Activated CD8-positive, alpha-beta memory T cell treated with anti-CD3 and anti-CD28 coated beads for 36 hours (primary cell): ENCODE results near the gene GMDS. TPM values are rescaled to one million over a fixed set of nuclear protein-coding genes. Genes with fewer than 3 reads are reported as not detected.

Experiments used
- CTCF ChIA-PET: fragments of 350-600 bp; sonication (Branson Sonifier 250); formaldehyde crosslinking; loops from one replicate; lab custom pipeline; 2021; ENCODE audit warnings: antibody characterized with exemption; lab: Charles Lee
- POLR2A ChIA-PET: fragments of 350-600 bp; sonication (Branson Sonifier 250); formaldehyde crosslinking; loops from one replicate; lab custom pipeline; 2021; ENCODE audit warnings: antibody characterized with exemption; lab: Charles Lee
- total RNA-seq, 2 experiments: library from RNA; stranded (reverse); gene quantifications; one replicate each; pipeline ENCODE4 v1.2.3, GENCODE V29; 2021

The GMDS gene
- total RNA-seq, 2 experiments from 2014 or later: 36.0 to 37.1 TPM

DNA sequence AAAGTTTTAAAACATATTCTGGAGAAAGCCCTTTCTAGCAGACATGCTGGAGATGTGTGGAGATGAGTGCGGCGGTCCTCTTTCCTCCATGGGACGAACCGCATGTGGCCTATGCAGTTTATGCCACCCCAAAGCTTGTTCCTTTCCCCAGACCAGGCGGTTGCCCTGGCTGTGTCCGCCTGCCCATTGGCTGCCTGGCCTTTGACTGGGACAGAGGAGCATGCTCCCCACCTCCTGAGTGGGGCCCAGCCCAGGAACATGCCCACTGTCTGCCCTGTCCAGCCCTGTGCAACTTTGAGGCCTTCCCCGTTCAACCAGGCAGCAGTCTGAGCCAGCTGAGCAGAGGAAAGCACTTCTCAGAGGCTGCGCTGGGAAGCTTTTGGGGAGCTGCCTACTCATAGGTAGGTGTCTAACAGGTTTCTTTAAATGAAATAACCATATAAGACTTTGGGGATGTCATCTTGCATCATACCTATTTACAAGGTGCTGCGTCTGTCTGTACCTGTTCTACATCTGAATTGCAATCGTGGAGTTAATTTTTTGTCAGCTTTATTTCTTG, 615.1 kb downstream of the GMDS start:
- CTCF ChIA-PET: no interaction called here

DNA sequence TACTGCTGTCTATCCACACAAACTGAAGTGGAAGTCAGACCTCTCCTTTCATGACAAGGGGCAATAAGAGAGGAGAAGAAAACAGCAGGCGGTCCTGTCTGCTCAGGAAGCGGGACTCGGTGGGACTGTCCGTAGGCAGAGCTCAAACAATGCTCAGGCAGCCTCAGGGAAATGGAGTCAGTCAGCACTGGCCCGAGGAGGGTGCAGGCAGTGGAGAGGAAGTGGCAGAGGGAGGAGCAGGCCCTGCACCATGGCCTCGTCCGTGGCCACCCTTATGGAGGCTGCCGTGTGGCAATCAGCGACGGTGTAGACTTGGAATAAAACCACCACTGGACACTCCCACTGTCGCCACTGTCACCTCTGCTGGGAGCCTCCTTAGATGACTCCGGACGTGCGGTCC, 616.1 kb downstream of the GMDS start:
- POLR2A ChIA-PET: no interaction called here
- CTCF ChIA-PET: no interaction called here

More for the DNA sequence above, 615.1 kb downstream of the GMDS start:
- POLR2A ChIA-PET: no interaction called here

DNA sequence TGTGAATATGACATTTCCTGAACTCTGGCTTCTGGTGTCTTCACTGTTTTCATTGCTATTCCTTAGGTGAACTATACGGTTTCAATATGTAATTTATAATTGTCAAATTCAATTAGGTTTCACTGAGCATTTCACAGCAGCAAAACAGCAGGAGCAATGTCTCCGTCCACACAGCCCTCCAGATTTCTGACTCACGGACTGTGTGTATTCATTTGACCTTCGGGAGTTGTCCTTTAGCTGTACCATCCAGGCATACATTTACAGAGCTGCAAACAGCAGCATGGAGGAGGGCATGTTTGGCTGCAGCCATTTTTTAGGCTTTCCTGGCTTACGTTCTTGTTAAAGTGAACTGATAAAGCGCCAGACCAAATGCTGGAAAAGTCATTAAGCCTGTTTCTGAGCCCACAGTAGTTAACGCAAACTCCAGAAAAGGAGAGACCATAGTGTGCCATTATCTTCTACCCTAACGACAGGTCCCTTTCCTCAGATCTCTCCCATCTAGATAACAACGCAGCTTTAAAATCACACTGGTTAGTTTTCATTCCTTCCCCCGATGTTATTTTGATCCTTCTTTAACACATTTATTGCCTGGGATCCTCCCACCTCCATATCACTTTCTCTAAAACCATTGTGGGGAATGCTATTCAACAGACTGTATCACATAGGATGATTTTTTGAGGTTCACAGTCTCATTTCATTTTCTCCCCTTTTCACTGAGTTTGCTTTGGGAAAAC, 617.4 kb downstream of the GMDS start:
- CTCF ChIA-PET: no interaction called here

DNA sequence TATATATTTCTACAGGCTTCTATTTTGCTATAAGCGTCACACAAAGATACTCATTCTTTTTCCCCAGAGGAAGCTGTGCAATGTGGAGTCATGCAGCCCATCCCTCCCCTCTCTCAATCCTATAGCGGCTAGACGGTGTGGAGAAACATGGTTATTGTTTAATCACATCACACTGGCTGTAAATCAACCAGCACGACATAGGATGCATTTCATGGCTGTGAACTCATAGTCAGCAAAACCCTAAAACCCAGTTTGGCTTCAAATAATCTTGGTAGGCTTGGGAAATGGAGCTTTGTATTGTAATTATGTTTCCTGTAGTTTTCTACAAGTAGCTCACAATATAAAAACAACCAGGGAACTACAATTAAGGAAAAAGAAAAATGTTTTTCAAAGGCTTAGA, 618.9 kb downstream of the GMDS start:
- CTCF ChIA-PET: no interaction called here

More for the DNA sequence above, 617.4 kb downstream of the GMDS start:
- POLR2A ChIA-PET: no interaction called here

DNA sequence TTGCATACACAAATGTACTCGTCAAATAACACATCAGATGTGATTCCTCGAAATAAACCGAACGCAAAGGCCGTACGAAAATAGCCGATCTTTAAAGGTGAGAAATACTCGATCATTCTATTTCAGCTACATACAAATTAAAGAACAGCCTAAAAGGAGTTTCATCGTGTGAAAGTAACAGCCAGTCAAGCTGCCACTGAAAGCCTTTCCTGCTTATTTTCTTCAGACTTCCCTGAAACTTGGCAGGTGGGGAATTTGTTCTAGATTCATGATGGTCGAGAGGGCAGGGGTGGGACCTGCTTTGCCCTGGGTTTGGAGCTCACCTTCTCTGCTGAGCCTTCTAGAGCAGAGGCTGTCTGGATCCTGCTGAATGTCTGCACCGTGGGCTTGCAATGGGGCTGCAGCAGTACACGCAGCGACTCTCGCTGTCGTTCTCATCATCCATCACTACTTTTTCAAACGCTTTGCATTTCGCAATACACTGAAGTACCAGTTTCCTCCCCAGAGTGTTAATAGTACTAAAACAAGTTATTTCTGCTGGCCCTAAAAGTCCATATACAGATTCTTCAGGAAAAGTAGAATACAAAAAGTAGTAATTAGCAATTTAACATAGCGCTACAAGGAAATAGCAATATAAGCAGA, 619.5 kb downstream of the GMDS start:
- CTCF ChIA-PET: no interaction called here
- POLR2A ChIA-PET: no interaction called here

More for the DNA sequence above, 618.9 kb downstream of the GMDS start:
- POLR2A ChIA-PET: no interaction called here

DNA sequence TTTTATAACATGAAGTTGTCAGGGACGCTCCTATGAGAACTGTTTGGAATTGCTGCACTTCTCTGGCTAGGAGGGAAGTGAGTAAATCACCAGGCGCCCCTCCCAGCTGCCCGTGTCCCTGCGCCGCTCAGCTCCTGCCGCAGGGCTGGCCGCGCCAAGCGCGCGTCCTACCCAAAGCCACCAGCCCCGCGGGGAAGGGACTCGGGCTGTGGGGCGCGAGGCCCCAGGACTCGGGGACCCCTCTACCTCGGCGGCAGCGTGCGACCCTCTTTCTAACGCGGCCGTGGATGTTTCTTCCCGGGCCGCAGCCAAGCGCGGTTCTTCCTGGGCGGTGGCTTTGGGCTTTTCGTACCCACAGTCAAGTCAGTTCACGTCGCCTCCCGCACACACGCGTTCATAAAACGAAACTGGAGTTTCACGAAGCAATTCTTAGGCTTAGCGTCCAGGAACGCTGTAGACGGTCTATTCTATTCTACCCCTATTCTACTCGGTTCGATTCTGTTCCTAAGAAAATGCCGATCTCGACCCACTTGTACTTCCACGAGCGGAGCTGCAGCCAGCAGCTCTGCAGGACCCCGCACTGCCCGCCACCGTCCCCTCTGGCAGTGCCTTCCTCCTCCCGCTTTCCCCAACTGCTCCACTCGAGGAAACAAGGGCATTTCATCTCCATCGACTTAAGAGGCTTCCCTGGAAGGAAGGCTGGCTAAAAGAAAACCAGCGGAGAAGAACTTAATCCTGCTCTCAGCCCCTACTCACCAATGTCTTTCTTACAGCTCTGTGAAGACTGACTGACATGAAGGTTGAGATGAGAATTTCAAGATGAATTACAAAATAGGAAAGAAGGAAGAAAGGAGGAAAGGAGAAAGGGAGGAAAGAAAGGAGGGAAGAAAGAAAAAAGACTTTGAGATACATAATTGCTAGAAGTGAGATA, 620.3 kb downstream of the GMDS start:
- ChIA-PET CTCF (interaction anchor here (0.7 to 1.7 kb wide), 2 partner anchors 14 to 841 kb away, joined by 3 read pairs; no protein-coding TSS in a partner anchor), POLR2A (no interaction called here)

DNA sequence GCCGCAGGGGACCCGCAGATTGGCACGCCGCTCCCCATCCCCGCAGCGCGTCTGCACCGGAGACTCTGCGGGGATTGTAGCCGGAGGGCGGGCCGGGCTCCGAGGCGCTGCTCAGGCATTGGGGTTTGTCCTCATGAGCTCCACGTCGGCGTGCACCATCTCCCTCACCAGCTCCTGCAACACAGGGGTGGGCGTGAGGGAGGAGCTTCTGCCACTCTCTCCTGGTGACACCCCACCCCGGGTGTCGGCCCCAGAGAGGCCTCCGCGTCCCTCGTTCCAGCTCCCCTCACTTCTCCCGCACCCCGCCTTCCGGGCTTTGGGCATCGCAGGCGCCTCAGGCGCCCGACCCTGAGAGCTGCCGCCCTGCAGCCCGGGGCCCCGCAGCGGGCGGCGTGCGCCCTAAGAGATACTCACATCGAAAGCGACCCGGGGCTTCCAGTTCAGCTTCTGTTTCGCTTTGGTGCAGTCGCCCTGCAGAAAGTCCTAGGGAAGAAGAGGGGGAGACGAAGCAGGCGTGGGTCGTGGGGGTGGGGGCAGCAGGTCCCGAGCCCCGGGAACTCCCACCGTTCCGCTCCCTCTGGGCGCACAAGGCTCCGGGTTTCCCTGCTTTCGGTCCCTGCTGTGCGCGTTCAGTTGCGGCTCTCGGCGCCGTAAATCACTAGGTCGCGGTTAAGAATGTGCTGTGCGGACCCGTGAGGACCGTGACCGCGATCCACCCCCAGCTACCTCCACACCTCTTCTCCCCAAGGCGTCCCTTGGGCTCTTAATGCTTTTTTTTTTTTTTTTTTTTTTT, 621.2 kb downstream of the GMDS start:
- ChIA-PET CTCF (interaction anchor here (0.7 to 1.7 kb wide), 2 partner anchors 13 to 842 kb away, joined by 3 read pairs; no protein-coding TSS in a partner anchor), POLR2A (no interaction called here)

DNA sequence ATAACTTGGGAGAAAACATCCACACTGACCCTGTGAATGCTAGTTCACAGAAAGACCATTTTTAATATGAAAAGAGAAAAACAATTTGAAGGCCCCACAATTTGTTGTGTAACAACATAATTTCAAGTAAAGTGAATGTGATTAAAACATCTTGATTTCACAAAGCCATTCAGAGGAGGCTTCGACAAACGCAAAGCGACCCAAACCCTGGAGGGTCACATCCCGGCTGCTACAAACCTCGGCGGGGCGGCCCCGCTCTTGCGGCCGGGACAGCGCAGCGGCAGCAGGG, 621.7 kb downstream of the GMDS start:
- ChIA-PET CTCF (interaction anchor here (1.7 kb wide), 1 partner anchor 12 kb away, joined by 3 read pairs; no protein-coding TSS in a partner anchor), POLR2A (no interaction called here)

DNA sequence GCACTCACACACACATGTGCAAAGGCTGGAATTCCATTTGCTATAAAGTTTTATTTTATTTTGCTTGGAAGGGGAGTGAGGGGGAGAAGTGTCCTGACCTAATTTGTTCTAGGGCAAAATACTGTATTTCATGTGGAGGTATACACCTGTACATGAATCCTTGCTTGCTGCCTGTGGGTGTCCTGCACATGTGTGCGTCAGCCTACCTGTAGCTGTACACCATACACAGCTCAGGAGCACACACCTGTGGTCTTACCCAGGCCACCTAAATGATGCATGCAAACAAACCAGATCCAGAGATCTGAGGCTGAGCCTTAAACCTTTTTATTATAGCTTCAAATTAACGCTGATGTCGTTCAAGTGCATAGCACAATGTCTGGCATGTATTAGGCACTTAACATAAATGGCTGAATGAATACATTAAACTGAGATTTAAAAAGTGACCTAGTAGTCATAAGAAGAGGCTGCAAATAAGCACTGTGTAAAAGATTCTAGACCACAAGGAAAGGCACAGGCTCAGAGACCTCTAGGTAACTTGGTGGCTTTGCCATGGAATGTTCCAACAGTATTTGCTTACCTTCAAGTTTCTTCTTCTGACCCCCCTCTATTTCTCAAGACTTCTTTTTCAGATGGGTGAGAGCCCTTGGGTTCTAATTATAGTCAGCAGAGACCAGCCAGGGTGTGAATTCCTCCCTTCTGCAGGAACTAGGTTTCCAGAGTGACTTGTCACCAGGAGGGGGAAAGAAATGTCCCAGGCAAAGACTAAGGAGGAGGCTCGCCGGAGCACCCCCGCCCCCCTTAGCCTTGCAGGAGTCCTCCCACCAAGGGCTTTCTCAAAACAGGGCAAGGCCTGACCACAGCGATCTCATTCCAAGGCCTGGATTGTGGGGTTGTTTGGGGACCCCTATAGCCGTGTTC, 622.3 kb downstream of the GMDS start:
- ChIA-PET CTCF (no interaction called here), POLR2A (no interaction called here)

DNA sequence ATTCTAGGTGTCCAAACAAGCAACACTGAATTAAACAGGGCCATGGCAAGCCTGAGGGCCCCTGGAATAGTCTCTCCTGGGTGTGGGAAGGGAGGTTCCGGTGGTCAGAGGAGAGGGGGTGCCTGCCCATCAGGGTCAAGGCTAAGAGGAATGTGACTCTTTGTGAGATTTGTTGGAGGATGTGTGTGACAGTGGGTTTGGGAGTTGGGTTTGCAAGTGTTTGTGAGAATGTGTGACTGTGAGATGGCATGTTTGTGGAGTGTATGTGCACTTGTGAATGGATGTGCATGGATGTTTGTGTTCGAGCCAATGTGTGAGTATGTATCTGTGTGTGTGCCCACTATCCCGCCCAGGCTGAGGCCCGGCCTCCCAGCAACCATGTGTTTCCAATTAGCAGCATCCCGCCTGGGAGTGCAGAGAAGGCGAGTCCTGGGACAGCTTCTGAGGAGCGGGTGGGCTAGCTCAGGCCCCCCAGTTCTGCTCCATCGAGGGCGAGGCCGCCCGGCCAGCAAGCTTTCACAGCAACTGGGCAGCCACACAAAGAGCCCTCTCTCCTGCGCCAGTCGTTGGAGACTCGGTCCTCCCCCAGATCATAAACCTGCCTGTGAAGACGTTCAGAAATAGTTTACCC, 623.1 kb downstream of the GMDS start:
- CTCF ChIA-PET: no interaction called here
- POLR2A ChIA-PET: no interaction called here

DNA sequence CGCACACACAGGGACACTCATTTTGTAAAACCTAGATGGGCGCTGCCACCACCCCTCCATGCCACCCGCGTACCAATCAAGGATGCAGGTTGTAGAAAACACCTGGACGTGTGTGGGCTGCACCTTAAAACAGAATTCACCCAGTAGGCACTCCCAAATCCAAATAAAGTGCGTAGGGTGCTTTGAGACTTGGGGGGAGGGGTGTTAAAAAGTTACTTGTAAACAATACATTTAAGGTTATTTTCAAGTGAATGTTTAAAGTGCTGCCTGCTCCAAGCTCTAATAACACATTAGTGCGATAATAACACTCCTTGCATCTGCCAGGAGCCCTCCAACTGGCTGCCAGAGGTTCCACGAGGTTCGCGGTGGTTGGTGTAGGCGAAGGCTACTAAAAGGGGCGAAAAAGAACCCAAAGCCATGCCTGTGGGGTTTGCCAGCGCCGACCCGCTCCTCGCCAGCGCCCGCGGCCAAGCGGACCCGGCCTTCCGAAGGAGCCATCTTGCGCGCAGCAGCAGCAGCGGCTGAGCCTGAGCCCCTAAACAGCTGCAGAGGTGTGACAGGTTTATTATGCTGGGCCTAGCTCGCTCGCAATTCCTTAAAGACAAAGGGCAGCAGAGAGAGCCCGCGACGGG, 624.2 kb downstream of the GMDS start:
- POLR2A ChIA-PET: no interaction called here
- CTCF ChIA-PET: interaction anchor here (1.2 kb wide), 1 partner anchor 1013 kb away, joined by 3 read pairs; no protein-coding TSS in a partner anchor

DNA sequence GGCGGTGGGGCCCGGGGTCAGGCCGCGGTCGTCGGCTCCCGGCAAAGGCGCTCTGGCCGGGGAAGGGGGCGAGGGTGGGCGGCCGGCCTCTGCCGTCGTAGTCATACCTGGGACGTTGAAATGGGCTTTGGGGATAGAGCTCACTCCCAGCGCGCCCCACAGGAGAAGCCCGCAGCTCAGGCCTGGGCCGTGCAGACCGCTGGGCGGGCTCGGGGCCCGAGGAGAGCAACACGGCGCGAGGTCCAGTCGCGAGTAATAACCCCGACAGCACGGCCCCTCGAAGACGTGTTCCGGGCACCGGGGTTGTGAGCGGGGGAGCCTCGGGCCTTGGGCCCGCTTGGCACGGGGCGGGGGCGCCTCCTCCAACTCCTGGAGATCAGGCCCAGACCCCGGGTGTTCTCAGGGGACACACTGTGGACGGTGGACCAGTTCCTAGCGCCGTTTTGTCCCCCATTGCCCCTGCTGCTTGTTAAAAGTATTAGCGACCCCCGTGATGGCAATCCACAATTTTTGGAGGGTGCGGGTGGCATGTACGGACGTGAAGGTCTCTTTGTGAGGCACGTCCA, 624.8 kb downstream of the GMDS start:
- POLR2A ChIA-PET: no interaction called here
- CTCF ChIA-PET: interaction anchor here (1.2 kb wide), 1 partner anchor 1014 kb away, joined by 3 read pairs; no protein-coding TSS in a partner anchor

DNA sequence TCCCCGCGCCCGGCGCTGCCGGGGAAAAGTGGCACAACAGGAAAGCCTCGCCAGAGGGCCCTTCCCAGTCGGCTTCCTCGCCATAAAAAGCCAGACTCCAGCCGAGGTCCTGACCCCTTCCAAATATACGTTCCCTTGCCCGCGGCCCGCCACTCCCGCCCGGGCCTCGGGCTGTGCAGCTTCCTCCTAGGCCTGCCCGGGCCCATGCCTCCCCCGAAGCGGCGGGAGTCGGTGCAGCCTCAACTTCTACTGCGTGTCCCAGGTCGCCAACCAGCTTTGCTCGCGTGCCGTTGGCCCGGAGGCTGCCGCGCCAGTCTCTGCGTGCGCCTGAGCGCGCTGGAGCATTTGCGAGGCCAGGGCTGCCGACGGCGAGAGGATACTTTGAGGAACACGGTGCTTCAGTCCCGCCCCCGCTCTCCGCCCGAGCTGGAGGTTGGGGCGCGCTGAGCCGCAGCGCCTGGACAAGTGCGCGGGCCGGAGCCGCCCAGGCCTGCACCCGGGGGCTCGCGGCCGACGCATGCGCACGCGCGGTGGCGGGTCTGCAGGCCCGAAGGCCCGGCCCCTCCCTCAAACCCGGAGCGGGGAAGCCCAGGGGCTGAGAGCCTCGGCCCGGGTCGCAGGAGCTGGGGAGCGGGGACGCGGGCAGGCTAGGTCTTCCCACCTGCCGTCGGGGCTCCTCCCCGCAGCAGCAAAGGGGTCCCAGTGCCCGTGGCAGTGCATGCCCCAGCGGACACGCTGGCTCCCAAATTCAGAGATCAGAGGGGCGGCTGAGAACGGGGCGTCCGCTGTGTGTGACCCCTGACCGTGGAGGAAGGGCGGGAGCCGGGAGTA, 625.5 kb downstream of the GMDS start:
- ChIA-PET POLR2A (no interaction called here), CTCF (interaction anchor here (1.2 kb wide), 1 partner anchor 1014 kb away, joined by 3 read pairs; no protein-coding TSS in a partner anchor)

DNA sequence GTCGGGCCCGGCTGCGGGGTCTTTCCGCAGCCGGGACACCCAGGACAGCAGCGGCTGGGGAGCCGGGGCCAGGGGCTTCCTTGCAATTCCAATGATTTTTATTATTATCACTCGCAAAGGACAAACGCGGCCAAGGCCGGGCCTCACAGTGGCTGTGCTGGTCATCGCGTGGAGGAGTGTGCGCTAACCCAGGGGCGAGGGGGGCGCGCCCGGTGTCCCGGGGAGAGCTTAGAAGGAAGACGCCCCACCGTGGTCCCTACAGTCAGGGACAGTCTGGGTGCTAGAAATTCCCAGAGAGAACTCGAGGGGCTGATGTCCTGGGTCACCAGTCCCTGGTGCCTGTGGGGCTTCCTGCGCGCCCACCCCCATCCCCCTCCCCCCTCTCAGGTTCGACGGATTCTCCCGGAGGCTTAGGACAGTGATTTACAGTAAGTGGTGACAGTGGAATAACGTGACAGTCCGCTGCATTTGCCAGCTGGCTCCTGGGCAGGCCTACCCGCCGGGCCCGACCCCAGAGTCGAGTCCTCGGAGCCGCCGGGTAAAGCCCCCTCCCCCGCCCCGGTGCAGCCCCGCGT, 626.2 kb downstream of the GMDS start:
- POLR2A ChIA-PET: no interaction called here
- CTCF ChIA-PET: no interaction called here

DNA sequence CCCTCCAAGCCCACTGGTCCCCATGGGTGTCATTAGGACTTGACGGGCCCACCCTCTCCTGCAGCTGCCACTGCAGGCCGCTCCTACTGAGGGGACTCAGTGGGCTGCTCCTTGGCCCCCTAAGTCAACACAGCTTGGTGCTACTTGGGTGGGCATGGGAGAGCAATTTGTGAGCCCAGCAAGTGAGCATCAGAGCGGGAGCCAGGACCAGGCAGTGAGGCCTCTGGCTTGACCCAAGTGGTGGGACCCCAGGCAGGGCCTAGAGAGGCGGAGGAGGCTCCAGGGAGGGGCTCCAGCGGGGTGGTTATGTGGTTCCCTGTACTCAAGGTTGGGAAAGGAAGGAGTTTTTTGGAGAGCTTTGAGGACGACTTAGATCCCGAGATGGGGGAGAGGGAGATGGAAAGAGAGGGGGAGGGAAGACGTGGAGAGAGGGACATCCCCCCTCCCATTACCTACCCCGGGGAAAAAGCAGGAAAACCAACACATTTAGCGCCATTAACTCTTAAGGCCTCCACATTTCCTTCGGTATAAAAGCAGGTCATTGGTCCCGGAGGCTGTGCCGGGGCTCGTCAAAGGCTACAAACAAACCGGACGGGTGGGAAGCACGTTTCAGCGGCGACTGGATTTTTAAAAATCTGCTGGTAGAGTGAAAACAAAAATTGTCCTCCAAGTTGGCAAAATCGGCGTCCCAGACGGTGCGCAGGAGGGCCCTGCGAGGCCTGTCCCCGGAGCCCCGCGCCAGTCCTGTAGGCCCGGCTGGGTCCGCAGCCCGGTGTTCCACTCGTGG, 626.9 kb downstream of the GMDS start:
- ChIA-PET POLR2A (no interaction called here), CTCF (no interaction called here)
